Brain microvascular endothelial cell (primary cell): ENCODE measurements around the gene NRP1.

Experiments
- DNase-seq: peaks from one replicate; pipeline ENCODE4 v3.0.0-alpha.2; 2020
- H3K27ac ChIP-seq: fragments of 250-450 bp; sonication (Bioruptor Pico); 2 replicates; pipeline ENCODE4 v1.5.1; 2020; ENCODE audit warnings: mild to moderate bottlenecking, moderate library complexity
- H3K27me3 ChIP-seq: fragments of 250-450 bp; sonication (Bioruptor Pico); replicated peaks from 2 replicates; pipeline ENCODE4 v1.5.1; 2020; ENCODE audit warnings: mild to moderate bottlenecking
- H3K36me3 ChIP-seq: fragments of 250-450 bp; sonication (Bioruptor Pico); replicated peaks from 2 replicates; pipeline ENCODE4 v1.5.1; 2020; ENCODE audit warnings: mild to moderate bottlenecking
- H3K4me3 ChIP-seq: 2 replicates; pipeline ENCODE4 v1.5.1; 2011; ENCODE audit warnings: low read depth, mild to moderate bottlenecking, control low read depth, low read length, moderate library complexity
- in situ Hi-C: cut with HindIII; loops from 2 replicates; pipeline ENCODE4 v1.10.0; 2017; ENCODE audit warnings: low sequenced_read_pairs, low pct_ligation_motif_present
- TF ChIP-seq, protein P1 (sequence below): IDR thresholded peaks from 2 replicates; pipeline ENCODE4 v1.5.1; 2011; ENCODE audit warnings: low read depth, mild to moderate bottlenecking, moderate library complexity, low read length, control low read depth, inconsistent platforms; ENCODE audit errors: missing control alignments

The NRP1 gene

DNA sequence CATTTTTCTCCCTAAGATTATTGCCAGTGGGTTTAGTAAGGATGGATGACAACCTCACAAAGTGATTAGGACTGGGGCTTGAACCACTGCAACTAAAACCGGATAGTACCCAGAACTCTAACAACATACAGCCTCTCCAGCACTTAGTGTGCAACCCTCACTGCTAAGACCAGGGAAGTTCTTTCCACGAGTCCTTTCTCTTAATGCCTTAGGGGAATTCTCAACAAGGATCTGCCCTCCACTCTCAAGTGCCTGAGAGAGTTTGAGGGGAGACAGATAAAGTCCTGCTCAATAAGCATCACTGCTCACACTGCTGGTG, 104.6 kb downstream of the NRP1 start:
- TF ChIP-seq, protein P1, sequence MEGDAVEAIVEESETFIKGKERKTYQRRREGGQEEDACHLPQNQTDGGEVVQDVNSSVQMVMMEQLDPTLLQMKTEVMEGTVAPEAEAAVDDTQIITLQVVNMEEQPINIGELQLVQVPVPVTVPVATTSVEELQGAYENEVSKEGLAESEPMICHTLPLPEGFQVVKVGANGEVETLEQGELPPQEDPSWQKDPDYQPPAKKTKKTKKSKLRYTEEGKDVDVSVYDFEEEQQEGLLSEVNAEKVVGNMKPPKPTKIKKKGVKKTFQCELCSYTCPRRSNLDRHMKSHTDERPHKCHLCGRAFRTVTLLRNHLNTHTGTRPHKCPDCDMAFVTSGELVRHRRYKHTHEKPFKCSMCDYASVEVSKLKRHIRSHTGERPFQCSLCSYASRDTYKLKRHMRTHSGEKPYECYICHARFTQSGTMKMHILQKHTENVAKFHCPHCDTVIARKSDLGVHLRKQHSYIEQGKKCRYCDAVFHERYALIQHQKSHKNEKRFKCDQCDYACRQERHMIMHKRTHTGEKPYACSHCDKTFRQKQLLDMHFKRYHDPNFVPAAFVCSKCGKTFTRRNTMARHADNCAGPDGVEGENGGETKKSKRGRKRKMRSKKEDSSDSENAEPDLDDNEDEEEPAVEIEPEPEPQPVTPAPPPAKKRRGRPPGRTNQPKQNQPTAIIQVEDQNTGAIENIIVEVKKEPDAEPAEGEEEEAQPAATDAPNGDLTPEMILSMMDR, result no peak
- Histone ChIP-seq H3K4me3 (no peak overlapping the region), H3K27me3 (no peaks in the 10 kb centered on the region), H3K27ac (no peak overlapping the region), H3K36me3 (peaks cover 30% of the 10 kb centered on the region)
- in situ Hi-C loops, result no loop called here
- no peak for DNase-seq

DNA sequence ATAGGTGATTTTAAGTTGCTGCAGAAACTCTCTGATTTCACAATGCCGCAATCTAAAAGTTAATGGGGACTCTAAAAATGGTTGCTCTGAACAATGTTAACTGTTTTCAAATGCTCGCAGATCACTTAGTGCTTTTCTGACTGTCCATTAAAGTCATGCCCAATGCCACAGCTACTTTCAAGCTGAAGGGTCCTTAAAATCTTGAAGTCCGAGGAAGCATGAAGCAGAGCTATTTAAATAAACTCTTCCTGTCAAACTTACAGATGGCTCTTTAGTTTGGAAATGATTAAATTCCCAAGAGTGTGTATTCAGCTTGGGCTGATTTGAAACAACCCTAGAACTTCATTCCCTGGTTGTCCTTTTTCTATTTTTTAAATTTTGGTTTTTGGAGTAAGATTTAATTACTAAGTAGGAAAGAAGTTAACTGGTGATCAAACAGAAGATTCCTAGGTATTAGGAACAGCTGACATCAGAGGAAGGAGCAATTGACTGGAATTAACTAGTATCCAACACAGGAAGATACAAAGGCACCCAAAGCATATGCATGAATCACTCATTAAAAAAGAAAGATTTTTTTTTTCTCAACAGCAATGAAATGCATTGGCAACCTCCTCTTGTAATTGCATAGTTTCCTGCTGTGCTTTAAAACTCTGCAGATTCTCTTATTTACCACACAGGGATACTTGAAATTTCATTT, 105.1 kb downstream of the NRP1 start:
- TF ChIP-seq, protein P1, result no peak
- H3K36me3 ChIP-seq, result peaks cover 34% of the 10 kb centered on the region
- H3K4me3 ChIP-seq, result no peak overlapping the region
- in situ Hi-C loops, result no loop called here
- DNase-seq, result no peak
- peak overlapping the region; percentile 25 for H3K27ac ChIP-seq
- H3K27me3 ChIP-seq, result no peaks in the 10 kb centered on the region

DNA sequence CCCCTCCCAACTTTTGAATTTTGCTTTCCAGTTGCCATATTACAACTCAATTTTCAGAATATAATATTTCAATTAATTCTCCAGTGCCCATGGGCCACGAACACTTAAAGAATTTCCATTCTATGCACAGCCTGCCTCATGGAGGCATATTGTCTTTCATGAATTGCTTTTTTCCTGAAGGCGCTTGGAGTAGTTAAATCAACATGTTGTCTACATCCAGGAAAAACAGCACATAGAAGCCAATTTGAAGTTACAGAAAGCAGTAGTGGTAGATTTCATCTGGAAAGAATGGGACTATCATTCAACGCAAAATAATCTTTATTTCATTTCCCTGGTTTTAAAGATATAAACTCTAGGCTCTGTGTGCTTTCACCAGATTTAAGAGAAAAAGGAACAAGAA, 106.0 kb downstream of the NRP1 start:
- Histone ChIP-seq H3K4me3 (no peak overlapping the region), H3K36me3 (peaks cover 37% of the 10 kb centered on the region), H3K27me3 (no peaks in the 10 kb centered on the region), H3K27ac (no peak overlapping the region)
- in situ Hi-C loops, result no loop called here
- DNase-seq, result no peak
- TF ChIP-seq, protein P1, result no peak

DNA sequence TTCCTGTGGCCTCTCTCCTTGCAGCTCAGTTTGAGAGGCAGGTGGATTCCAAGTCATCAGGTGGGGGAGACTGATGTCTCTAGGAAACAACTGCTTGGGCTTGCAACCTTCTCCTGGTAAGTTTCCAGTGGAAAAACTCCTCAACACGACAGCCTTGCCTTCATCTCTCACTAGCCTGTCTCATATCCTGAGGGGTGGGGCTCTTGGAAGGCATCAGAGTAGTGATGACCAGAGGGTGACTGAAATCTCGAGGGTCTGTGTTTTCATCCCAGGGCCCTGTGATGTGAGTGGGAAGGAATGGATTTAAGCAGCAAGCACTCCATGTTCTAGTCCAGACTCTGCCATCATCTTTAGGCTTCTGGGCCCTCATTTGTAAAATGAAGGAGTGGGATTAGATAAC, 107.0 kb downstream of the NRP1 start:
- no peak overlapping the region for H3K27ac ChIP-seq
- peaks cover 36% of the 10 kb centered on the region for H3K36me3 ChIP-seq
- H3K27me3 ChIP-seq, result no peaks in the 10 kb centered on the region
- DNase-seq, result no peak
- no peak overlapping the region for H3K4me3 ChIP-seq
- TF ChIP-seq, protein P1, result no peak
- in situ Hi-C loops, result no loop called here

DNA sequence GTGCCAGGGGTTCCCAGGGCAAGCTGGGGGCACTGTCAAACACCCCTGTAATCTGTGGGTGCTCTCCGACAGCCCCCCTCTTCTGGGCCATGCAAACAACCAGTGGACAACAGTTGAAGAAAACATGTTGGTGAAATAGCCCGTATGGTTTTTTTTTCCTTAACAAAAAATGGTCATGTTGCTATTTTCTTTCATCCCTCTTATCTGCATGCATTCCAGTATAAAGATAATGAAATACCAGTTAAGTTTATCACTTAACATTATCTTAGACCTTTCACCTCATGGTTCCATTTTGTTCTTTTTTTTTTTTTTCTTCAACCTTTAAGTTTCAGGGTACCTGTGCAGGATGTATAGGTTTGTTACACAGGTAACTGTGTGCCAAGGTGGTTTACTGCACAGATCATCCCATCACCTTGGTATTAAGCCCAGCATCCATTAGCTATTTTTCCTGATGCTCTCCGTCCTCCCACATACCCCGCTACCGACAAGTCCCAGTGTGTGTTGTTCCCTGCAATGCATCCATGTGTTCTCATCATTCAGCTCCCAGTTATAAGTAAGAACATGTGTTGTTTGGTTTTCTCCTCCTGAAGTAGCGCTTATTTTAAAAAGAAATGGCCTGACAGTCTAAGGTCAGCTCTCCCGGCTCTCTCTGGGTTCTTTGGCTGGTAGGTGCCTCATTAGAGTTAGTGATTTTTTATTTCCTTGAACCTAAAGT, 110.1 kb downstream of the NRP1 start:
- Histone ChIP-seq H3K27me3 (no peaks in the 10 kb centered on the region), H3K27ac (peak overlapping the region; percentile 35), H3K4me3 (no peak overlapping the region), H3K36me3 (peaks cover 50% of the 10 kb centered on the region)
- peak; percentile 43 for DNase-seq
- TF ChIP-seq, protein P1, result no peak
- in situ Hi-C loops, result no loop called here
